ENCODE results near the gene GEMIN5. TPM values are rescaled to one million over a fixed set of nuclear protein-coding genes. Genes with fewer than 3 reads are reported as not detected.

The GEMIN5 gene
- total and polyA plus RNA-seq, 12 donors: 4.1 to 18.5 (median 15.6) TPM

DNA sequence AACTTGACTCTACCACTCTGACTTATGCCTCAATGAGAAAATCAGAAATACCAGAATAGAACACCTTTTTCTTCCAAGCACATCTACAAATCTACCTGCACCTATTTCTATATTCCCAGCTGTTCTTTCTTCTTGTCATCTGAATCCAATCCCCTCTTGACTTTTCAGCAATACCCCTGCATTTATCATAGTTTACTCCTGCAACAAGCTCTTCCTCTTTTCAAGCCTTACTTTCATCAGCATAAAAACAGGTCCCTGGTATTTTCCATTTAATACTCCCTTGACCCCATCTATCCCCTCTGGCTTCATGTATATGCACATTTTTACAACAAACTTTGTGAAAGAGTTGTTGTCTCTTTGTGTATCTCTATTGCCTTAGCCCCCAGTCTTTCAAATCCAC lies 3.1 kb downstream of the GEMIN5 start:
- Histone ChIP-seq H3K27me3 (no peaks in the 10 kb centered on the region), H3K4me3 (no peak overlapping the region), H3K27ac (no peak overlapping the region), H3K4me1 (peaks cover 0 to 24% (median 15%) of the 10 kb centered on the region in 9 donors), H3K9me3 (no peaks in the 10 kb centered on the region), H3K36me3 (peaks cover 0 to 61% (median 20%) of the 10 kb centered on the region in 9 donors)
- intact Hi-C loops (cut with DNase I): loop anchor here in 2 of 10 donors (5.0 kb wide), 2 partner anchors 73 to 78 kb away; partner anchors contain the start of gene CNOT8 (in 1 of the 2)
- TF ChIP-seq, protein P1, sequence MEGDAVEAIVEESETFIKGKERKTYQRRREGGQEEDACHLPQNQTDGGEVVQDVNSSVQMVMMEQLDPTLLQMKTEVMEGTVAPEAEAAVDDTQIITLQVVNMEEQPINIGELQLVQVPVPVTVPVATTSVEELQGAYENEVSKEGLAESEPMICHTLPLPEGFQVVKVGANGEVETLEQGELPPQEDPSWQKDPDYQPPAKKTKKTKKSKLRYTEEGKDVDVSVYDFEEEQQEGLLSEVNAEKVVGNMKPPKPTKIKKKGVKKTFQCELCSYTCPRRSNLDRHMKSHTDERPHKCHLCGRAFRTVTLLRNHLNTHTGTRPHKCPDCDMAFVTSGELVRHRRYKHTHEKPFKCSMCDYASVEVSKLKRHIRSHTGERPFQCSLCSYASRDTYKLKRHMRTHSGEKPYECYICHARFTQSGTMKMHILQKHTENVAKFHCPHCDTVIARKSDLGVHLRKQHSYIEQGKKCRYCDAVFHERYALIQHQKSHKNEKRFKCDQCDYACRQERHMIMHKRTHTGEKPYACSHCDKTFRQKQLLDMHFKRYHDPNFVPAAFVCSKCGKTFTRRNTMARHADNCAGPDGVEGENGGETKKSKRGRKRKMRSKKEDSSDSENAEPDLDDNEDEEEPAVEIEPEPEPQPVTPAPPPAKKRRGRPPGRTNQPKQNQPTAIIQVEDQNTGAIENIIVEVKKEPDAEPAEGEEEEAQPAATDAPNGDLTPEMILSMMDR (IDR thresholded peaks at IDR 0.05): no peak
- ATAC-seq (no peak), DNase-seq (no peak)

DNA sequence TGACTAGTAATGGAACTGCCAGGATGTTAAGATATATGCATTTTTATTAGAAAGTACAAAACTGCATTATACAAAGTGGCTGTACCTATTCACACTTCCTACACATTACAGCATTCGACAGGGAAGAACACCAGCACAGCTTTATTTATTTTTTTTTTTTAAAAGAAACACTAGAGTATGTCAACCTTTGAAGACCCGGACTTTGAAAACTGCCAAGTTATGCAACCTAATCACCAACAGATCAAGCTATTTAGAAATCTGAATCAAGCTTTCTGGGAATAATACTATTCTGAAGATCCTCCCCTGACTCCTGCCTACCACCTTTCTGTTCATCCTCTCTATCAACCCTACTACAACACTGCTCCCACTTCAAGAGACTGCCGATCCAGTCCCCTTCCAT lies 4.5 kb downstream of the GEMIN5 start:
- DNase-seq (no peak), ATAC-seq (no peak)
- H3K4me3 ChIP-seq: no peak overlapping the region
- H3K4me1 ChIP-seq: peaks cover 0 to 18% (median 15%) of the 10 kb centered on the region in 9 donors
- H3K36me3 ChIP-seq: peaks cover 0 to 73% (median 20%) of the 10 kb centered on the region in 9 donors
- no peaks in the 10 kb centered on the region for H3K9me3 ChIP-seq
- TF ChIP-seq, protein P1 (IDR thresholded peaks at IDR 0.05): no peak
- no peak overlapping the region for H3K27ac ChIP-seq
- H3K27me3 ChIP-seq: no peaks in the 10 kb centered on the region
- WGBS, 2 donors: 95% methylated on average over 3 of the region's 3 CpGs
- intact Hi-C loops (cut with DNase I): no loop called here

DNA sequence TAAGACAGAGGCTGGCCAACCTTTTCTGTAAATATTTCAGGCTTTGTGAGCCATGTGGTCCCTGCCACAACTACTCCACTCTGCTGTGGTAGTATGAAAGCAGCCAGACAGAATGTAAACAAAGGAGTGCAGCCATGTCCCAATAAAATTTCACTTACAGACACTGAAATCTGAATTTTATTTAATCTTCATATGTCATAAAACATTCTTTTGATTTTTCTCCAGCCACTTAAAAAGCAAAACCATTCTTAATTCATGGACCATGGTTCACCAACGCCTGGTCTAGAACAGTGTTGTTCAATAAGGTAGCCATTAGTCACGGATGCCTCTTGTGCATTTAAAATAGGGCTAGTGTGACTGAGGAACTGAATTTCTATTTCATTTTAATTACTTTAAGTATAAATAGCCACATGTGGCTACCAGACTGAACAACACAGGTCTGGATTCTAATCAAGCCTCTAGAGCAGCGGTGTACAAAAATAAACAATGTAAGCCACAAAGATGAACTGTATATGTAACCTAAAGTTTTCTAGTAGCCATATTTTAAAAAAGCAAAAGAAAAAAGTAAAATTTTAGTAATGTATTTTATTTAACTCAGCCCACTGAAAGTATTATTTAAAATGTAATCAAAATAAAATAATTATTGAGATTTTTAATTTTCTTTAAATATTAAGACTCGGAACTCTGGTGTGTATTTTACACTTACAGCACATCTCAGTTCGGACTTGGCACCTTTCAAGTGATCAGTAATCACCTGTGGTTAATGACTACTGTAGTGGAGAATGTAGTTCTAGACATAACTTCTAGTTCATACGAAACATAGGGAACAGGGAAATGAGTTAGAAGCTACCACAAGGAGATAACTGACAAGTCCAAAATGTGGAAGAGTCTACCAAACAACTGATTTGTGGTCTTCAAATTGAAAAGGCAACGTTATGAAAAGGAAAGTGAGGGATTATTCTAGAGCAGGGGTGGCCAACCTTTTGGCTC lies 14.3 kb downstream of the GEMIN5 start:
- Histone ChIP-seq H3K9me3 (no peaks in the 10 kb centered on the region), H3K4me1 (no peaks in the 10 kb centered on the region), H3K27me3 (no peaks in the 10 kb centered on the region), H3K27ac (no peak overlapping the region), H3K36me3 (peaks cover 0 to 100% (median 63%) of the 10 kb centered on the region in 9 donors), H3K4me3 (no peak overlapping the region)
- 96 to 97% methylated on average over 7 of the region's 7 CpGs for WGBS, 2 donors
- ATAC-seq (no peak), DNase-seq (no peak)
- intact Hi-C loops (cut with DNase I): no loop called here
- TF ChIP-seq, protein P1 (IDR thresholded peaks at IDR 0.05): no peak

DNA sequence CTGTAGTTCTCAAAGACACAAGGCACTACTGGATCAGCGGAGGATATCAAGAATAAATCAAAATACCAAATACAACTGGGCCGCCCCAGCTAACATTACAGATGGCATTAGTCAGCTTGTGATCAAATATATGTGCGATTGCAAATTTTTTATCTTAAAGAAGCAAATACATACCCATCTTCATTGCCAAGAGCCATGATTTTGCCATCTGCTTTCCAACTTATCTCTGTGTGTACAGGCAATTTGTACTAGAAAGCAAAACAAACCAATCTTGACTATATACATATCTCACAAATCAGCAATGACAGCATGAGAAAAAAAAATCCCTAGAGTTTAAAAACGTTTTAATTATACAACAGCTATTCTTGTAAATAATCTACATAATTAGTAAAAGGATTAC lies 20.3 kb downstream of the GEMIN5 start:
- Histone ChIP-seq H3K4me1 (no peaks in the 10 kb centered on the region), H3K4me3 (no peak overlapping the region), H3K27me3 (no peaks in the 10 kb centered on the region), H3K36me3 (peaks cover 0 to 100% (median 44%) of the 10 kb centered on the region in 9 donors), H3K9me3 (no peaks in the 10 kb centered on the region), H3K27ac (no peak overlapping the region)
- WGBS, 2 donors: 85 to 87% methylated on average over 4 of the region's 4 CpGs
- ATAC-seq (no peak), DNase-seq (no peak)
- TF ChIP-seq, protein P1 (IDR thresholded peaks at IDR 0.05): no peak
- intact Hi-C loops (cut with DNase I): loop anchor here in 2 of 10 donors (10.0 kb wide), 2 partner anchors 53 to 263 kb away; no protein-coding TSS in a partner anchor

All from heart right ventricle (tissue), 16 donors.